HG03159 (cell line): ENCODE data around the gene DNAJC8.

Experiments used
- ATAC-seq: cut with Tn5 transposase; IDR thresholded peaks from one replicate; pipeline ENCODE4 v1.9.1; 2021; ENCODE audit warnings: mild to moderate bottlenecking, moderate library complexity; ENCODE audit not compliant: unreplicated experiment

Gene DNAJC8

DNA sequence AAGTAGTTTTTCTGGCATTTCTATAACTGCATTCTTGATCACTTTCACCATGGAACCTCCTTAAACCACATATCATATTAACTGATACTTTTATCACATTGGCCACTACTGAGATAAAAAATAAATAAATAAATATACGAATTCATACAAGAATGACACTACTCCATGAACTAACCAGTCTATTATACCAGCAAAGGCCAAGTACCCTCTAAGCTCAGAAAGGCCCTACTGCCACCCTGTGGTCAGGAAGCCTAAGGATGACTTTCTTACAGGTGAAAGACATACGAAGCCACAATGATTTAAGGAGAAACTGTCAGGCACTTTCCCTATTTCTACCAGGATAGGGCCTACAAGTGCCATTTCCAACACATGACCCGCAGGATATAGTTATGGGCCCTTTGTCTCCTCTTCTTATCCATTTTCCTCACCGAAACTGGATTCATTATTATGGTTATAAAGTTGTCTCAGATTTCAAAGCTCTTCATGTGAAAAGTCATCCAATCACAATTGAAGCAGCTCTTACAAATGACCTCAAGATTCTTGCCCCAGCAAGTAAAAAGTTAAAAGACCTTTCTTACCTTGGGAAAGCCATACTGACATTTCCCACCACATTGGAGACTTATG lies 23.9 kb downstream of the DNAJC8 start:
- no peak for ATAC-seq

DNA sequence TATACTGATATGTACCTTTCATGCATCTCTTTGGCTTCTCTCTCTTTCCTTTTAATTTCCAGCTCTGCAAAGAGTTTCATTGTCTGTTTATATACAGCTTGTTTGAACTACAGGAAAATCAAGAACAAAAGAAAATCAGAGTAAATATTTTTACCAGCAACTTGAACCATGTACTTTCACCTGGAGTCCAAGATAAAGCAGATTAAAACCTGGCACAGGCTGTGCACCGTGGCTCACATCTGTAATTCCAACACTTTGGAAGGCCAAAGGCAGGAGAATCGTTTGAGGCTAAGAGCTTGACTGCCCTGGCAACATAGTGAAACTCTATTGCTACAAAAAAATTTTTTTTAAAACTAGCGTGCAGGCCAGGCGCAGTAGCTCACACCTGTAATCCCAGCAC lies 27.6 kb downstream of the DNAJC8 start:
- ATAC-seq, result no peak

DNA sequence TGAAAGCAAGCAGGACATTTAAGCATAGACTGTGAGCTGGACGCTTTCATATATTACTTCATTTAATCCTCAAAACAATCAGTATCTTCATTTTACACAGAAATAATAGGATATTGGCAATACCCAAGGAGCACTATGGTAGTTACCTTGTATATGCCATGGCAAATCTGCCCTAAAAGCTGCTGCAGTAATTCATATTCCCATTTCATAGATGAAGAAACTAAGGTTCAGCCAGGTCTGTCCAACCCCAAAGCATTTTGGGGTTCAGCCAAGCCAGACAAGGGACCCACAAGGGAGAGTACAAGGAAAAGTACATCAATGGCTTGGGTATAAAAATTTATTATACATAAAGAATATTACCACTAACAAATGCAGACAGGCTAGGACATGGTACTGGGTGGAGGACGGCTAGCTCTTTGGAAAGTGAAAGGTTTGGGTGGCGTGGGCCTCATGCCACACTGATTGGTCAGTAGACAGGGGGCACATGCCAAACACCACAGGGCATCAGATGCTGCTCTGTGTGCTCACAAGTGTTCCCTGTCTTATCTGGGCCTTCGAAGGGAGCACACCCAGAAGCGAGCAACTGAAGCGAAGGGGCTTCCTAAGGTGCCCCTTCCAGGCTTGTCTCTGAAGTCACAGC lies 32.5 kb downstream of the DNAJC8 start:
- ATAC-seq, result no peak

DNA sequence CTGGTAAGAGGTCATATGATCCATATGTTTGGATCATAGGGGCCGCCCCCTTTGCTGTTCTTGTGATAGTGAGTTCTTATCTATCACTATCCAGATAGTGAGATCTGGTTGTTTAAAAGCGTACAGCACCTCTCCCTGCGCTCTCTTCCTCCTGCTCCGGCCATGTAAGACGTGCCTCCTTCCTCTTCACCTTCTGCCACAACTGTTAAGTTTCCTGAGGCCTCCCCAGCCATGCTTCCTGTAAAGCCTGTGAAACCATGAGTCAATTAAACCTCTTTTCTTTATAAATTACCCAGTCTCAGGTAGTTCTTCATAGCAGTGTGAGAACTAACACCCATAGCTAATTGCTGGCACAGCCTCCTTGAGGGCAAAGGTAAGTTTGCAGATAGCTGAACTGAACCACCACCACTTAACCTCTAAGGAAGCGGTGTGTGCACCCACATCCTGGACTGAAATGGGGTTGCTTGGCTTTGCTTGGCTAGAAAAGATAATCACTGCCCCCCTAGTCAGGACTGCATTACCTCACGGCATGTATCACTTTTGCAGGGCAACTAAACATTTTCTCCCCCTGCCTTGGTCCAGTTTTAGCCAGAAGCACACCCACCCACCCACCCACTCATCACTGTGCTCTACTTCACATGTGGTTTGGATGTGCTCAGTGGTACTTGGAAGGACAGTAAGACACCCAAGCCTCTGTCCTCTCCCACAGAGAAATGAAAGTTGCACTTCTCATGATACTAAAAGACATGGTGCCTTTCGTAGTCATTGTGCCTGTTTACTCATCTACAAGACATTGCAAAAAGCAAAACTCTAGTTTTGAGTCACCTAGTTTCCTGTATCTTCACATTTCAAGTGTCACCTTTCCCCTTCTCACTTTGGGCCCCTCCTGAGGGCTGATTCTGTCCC lies 33.2 kb downstream of the DNAJC8 start:
- ATAC-seq, result peak; percentile 75

DNA sequence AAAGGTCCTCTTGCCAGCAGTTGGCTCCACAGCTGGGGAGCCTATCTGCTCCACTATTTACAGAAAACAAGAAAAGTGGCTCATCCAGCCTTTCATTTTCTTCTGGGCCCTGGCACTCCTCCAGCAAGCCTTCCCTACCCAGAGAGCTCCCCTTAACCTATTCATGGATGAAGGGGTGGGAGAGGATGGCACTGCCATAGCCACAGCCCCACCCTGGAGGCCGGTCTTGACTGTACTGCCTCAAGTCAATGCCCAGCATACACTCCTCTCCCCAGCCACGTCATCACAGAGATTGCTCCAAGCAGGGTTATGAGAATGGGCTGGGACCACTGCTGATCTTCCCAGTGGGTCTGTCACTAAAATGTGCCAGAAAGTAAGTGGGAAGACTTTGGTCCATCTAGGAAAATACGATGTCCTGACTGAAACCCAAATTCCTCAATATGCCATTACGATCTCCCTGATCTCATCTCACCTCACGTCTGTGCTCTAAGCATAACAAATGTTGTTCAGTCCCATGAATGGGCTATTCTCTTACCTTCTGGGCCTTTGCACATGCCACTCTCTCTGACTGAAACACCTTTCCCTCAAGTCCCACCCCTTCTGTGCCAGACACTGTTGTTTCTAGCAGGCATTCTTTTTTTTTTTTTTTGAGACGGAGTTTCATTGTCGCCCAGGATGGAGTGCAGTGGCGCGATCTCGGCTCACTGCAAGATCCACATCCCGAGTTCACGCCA lies 35.0 kb downstream of the DNAJC8 start:
- ATAC-seq, result no peak

DNA sequence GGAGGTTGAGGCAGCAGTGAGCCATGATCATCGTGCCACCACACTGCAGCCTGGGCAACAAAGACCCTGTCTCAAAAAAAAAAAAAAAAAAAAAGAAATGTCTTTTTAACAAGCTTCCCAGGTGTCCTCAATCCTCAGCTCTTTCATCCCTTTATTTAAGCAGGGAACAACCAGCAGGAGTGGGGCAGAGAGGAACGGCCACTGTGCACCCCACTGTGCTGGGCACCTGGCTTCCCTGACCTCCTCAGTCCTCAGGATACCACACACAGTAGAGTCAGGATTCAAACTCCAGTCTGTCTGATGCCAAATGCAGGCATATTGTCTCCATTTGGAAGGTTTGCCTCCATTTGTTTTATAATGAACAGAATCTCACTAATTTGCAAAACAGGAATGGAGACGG lies 36.5 kb downstream of the DNAJC8 start:
- no peak for ATAC-seq

DNA sequence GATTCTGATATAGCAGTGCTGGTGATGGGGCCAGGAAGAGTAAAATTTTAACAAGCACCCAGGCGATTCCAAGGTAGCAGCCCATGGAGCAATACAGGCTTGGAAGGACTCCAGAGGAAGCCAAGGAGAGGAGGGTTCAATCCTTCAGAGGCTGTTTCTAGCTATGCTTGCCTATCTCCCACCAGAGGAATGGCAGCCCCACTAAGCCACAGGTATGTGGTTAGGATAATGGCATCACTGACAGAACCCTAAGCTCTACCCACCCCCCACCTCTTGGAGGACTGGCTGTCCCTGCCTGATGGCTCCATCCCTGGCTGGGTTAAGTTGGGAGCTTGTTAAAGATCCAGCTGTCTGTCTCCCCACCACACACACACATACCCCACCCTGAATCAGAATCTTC lies 37.0 kb downstream of the DNAJC8 start:
- no peak for ATAC-seq

DNA sequence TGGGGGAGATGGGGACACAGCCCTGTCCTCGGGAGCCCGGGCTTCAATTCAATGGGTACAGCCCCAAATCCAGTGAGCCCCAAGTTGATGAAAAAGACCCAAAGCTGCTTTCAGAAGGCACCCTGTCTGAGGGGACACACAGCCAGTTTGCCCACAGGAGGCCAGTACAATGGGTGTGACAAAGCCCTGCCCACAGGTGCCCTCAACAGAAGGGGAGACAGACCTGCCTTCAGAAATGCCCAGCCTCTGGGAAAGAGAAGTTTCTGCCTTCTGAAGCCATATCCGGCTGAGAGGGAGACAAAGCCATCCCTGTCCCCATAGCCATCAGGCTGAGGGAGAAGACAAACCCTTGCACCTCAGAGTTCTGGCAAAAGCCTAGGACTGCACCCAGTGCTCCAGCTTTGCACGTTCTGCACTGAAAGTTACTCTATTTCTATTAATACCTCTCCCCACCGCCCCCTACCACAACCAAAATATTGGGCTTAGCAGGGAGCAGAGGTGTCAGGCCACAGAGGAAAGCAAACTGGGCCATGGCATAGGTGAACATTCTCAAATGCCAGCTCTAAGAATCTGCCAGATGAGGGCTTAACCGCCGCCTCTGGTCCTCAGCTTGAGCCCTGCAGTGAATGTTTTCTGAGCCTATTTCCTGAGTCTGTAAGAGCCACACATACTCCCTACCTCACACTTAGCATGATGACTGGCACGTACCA lies 38.3 kb downstream of the DNAJC8 start:
- no peak for ATAC-seq

DNA sequence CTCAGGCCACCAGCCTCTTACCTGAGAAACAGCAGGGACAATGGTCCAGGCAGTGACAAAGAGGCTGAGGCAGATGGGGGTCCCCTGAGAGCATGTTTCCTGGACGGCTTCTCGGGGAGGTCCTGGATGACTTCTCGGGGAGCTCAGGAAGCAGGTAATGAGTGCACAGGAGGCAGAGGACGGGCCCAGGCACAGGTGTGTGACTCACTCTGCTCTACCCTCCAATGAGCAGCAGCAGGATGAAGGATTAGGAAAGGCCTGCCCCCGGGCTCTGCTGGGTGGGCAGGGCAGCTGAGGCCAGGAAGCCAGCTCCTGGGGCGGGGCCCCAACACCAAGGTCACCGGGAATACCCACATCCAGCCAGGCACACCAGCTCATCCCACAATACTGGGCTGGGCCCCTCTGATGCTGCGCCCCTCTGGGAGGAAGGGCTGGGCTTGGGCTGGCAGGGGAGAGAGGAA lies 39.1 kb downstream of the DNAJC8 start:
- no peak for ATAC-seq

DNA sequence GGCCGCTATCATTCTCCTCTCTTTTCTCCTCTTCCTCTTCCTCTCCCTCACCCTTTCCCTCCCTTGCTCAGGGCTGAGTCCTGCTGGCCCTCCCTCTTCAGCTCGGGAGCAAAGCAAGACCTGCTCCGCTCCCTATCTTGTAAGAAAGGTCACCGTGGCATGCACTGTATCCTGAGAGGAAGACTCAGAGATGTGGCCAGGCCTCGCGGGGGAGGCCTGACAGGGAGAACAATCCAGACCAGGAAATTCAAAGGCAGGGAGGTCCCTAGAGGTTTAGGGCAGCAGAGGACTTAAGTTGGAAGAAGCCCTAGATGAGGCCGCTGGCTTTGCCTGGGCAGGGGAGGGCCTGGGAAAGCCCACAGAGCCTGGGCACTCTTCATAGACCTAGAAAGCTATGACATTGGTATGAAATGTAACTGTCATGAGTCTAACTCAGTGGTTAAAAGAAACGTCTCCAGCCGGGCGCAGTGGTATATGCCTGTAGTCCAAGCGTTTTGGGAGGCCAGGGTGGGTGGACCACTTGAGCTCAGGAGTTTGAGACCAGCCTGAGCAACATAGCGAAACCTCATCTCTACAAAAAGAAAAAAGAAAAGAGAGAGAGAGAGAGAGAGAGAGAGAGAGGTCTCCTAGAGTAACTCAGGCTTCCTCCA lies 41.7 kb downstream of the DNAJC8 start:
- ATAC-seq, result no peak

DNA sequence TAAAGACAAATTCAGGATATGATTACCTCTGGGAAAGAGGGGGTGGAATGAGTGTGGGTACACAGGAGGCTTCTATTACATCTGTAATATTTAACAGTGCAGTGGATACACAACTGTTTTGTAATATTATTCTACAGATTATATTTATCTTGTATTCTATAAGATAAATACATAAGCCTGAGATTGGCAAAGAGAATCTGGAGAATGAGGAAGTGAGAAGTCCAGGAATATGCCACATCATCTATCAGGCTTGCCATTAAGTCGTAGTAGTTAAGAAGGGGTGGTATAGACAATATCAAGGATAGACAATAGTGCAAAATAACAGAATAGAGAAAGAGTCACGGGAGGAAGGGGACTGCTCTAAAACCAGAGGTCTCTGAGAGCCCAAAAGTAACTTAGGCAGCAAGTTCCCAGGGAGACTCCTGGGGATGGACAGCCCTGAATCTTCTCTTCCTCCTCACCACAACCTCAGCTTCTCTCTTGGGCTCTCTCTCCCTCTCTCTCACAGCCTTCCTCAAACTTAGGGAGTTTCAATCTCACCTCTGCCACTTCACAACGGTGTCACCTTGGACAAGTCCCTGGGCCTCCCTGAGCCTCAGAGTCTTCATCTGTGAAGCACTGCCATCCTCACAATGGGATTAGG lies 42.4 kb downstream of the DNAJC8 start:
- no peak for ATAC-seq

DNA sequence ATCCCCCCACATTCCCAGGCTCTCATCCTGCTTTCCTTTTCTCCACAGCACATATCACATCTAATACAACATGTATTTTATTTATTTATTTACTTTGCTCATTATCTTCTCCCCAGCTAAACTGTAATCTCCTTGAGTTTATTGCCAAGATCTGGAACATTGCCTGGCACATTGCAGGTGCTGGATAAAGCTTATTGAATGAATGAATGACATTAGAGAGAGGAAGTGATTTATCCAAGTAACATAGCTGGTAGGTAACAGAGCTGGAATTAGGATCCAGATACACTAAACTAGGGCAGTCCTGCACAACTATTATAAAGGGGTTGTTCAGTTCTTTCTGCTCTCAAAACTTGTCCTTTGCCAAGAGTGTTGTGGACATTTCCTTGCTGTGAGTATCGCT lies 47.8 kb downstream of the DNAJC8 start:
- ATAC-seq, result no peak

DNA sequence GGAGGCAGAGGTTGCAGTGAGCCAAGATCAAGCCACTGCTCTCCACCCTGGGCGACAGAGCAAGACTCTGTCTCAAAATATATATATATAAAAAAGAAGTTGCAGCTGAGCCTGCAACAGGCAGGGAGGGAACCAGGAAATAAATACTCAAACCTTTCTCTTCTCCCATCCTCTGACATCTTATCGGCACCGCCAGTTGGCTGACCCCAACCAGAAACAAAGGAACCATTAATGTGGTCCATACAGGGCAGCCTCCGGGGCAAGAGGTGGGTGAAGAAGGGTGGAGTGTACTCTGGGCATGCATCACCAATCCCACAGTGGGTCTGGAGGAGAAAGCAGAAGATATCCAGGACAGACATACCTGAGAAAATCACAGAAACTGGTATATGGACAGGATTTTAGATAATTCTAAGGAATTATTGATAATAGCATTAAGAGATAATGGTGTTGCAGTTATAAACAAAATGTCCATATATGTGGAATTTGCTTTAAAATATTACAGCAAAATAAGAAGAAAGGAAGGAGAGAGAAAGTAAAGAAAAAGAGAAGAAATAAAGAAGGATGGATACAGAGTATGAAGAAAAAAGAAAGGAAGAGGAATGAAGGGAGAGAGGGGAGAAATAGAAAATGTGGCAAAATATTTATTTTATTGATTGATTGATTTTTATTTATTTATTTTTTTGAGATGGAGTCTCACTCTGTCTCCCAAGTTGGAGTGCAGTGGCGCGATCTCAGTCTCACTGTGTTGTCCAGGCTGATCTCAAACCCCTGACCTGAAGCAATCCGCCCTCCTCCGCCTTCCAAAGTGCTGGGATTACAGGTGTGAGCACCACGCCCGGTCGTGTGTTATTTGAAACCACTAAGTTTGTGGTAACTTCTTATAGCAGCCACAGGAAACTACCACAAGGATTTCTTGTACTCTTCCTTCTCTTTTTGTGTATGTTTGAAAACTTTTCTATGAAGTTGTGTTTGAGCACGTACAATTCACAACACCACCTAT lies 52.2 kb downstream of the DNAJC8 start:
- ATAC-seq, result no peak

DNA sequence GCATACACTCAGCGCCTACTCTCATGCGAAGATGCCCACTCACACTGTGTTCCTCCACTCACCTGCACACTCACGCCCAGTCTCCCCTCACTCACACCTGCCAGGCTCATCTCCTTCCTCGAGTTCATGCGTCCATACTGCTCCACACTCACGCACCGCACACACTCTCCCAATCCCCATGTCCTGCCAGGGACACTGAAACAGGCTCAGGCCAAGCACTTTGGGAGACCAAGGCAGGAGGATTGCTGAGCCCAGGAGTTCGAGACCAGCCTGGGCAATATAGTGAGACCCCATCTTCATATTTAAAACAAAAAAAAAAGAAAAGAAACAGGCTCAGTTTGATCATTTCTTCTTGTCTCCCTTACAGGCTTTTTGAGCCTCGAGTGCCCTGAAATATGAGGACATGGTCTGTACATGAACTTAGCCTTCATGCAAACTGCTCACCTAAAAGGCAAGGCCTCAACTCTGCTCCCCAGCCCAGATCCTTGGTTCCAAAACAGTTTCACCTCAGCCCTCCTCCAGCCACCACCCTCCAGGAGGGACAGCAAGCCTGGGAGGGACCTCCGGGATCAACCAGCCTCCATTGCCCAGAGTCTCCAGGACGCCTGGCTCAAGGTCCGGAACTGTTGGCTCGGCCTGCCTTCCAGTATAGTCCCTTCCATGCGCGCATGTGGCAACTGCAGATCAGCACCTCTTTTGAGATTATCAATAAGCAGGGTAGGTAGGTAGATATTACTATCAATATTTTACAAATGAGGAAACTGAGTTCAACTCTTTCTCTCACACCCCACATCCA lies 53.9 kb downstream of the DNAJC8 start:
- ATAC-seq, result no peak

DNA sequence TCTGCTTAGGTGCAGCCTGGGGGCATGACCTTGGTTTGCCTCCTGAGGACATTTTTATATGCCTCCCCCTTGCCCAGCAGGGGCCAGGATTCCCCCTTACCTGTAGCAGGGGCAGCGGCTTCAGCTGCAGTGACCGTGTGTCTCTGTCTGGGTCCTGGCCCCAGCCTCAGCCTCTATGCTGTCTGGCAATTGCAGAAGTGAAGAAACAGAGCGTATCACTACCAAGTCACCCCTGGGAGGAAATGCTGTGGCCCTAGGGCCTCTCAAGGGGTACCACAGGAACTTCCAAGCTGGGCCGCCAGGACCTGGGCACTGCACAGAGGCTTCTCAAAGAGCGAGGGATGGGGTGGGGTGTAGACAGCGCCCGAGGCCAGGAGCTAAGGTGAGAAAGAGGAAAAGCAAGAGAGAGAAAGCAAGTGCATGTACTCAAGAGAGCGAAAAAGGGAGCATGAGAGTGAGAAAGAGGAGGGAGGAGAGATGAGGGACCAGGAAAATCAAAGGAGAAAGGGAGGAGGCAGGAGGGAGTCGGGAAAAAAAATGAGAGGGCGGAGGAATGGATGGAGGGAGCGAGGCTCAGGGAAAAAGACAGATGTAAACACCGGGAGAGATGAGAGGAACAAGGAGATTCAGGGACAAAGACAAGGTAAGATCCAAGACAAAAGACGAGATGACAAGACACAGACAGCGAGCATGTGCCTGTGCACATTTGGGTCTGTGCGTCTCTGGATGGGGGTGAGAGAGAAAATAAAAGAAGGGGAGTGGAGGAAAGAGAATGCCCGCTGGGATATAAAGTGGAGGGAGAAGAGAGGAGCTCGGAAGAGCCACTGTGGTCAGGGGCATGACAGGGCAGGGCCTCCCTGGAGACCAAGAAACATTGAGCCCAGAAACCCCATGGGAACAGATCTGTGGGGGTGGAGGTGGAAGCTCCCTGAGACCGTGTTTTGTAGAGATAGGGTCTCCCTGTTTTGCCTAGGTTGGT lies 56.0 kb downstream of the DNAJC8 start, which contains the start of gene PTAFR:
PTAFR (minus strand) TSS at position 199 of the 979 bp plus-strand sequence. CDS start 25,669 bp downstream, outside the sequence.
- ATAC-seq, result peak; percentile 39

DNA sequence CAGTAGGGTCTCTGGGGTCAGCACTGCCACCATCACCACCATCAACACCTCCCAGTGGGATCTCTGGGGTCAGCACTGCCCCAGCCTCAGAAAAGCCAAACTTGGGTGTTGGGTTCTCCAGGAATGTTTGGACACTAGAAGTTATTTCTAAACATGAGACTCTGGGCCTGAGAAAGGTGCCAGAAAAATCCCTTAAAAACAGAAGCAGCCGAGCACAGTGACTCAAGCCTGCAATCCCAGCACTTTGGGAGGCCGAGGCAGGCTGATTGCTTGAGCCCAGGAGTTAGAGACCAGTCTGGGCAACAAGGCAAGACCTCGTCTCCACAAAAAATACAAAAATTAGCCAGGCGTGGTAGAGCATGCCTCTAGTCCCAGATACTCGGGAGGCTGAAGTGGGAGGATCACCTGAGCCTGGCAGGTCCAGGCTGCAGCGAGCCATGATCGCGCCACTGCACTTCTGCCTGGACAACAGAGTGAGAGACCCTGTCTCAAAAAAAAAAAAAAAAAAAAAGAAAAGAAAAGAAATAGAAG lies 56.8 kb downstream of the DNAJC8 start:
- ATAC-seq, result no peak
